Measurements from ENCODE around the gene CREB5. TPM values are rescaled to one million over a fixed set of nuclear protein-coding genes. Genes with fewer than 3 reads are reported as not detected.

CREB5 gene
- total RNA-seq, 4 donors from 2014 or later = 7.8 to 29.9 (median 12.9) TPM

DNA sequence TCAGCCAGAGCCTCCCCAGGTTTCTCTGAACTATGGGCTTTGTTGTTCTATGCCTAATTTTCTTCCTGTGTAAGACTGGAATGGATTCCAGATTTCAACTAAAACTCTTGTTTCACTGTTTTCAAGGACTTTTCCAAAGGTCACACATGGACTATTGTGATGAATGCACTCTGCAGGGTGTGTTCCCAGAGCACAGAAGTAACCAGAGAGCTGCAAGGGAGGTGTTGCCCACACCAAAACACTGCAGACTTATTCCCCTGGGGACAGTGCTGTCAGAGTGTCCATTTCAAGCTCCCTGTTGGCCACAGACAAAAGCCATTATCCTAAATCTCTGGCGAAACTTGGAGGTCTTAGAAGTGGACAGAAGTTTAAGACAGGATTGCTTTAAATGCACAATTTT is 314.2 kb downstream of the CREB5 start:
- H3K4me3 ChIP-seq = no peak overlapping the region
- no peaks in the 10 kb centered on the region for H3K27me3 ChIP-seq
- H3K4me1 ChIP-seq = peaks cover 0 to 45% (median 19%) of the 10 kb centered on the region in 3 donors
- H3K9me3 ChIP-seq = no peaks in the 10 kb centered on the region
- no peak for ATAC-seq
- H3K27ac ChIP-seq = no peak overlapping the region
- TF ChIP-seq POLR2A (IDR thresholded peaks at IDR 0.05) = no peak
- no peak for TF ChIP-seq CTCF (IDR thresholded peaks at IDR 0.05)
- H3K36me3 ChIP-seq = peaks cover 0 to 2% of the 10 kb centered on the region in 2 donors
- 50 to 60% methylated on average over 1 of the region's 1 CpG for WGBS, 2 donors (ENCODE audit: low coverage in 1 of 2)

- peaks cover 0 to 63% (median 19%) of the 10 kb centered on the region in 3 donors for H3K4me1 ChIP-seq
- ATAC-seq = no peak
- no peak overlapping the region for H3K4me3 ChIP-seq
- no peaks in the 10 kb centered on the region for H3K9me3 ChIP-seq
- no peak for TF ChIP-seq EP300 (IDR thresholded peaks at IDR 0.05)
- TF ChIP-seq POLR2A (IDR thresholded peaks at IDR 0.05) = no peak
- no peak for TF ChIP-seq CTCF (IDR thresholded peaks at IDR 0.05)
- no peak for TF ChIP-seq POLR2AphosphoS5 (IDR thresholded peaks at IDR 0.05)
- no peaks in the 10 kb centered on the region for H3K27me3 ChIP-seq
- H3K27ac ChIP-seq = peak overlapping the region in 1 of 4 donors; percentile 0
- 75 to 83% methylated on average over 2 to 7 of the region's 8 CpGs for whole genome bisulfite sequencing, 2 donors (ENCODE audit: low coverage in 1 of 2)
- H3K36me3 ChIP-seq = peaks cover 0 to 2% of the 10 kb centered on the region in 2 donors
These were observed 317.0 kb downstream of the CREB5 start for GRCh38 chr7:28729281-28729680.

DNA sequence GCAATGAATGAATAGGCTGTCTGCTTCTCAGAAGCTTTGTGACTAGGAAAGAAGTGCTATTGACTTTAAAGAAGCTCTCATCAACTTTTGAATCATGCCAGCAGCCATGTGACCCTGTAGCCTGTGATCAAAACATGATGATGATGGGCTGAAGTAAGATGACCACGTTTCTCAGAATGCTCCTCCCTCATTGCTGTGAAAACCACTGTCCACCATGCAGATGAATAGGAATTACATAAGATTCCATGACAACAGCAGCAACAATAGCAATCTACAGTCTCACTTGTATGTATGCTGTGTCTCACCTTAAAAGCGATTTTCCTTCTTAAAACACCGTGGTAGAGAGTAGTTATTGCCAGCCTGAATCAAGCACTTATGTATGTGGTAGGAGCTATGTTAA is 317.4 kb downstream of the CREB5 start:
- TF ChIP-seq CTCF (IDR thresholded peaks at IDR 0.05) (no peak), EP300 (IDR thresholded peaks at IDR 0.05) (no peak), POLR2AphosphoS5 (IDR thresholded peaks at IDR 0.05) (no peak)
- no peaks in the 10 kb centered on the region for H3K27me3 ChIP-seq
- no peak overlapping the region for H3K4me3 ChIP-seq
- 49 to 73% methylated on average over 3 of the region's 3 CpGs for WGBS, 2 donors (ENCODE audit: low coverage in 1 of 2)
- no peaks in the 10 kb centered on the region for H3K36me3 ChIP-seq
- no peaks in the 10 kb centered on the region for H3K9me3 ChIP-seq
- peak overlapping the region in 1 of 4 donors; percentile 0 for H3K27ac ChIP-seq
- H3K4me1 ChIP-seq = peaks cover 0 to 58% (median 19%) of the 10 kb centered on the region in 3 donors
- ATAC-seq = no peak

GRCh38 chr7:28731092-28731658 is 318.9 kb downstream of the CREB5 start:
- Histone ChIP-seq H3K27ac (peak overlapping the region; percentile 64 to 73 (median 67)), H3K27me3 (no peaks in the 10 kb centered on the region), H3K9me3 (no peaks in the 10 kb centered on the region), H3K4me1 (peaks cover 0 to 44% (median 14%) of the 10 kb centered on the region in 3 donors), H3K36me3 (no peaks in the 10 kb centered on the region), H3K4me3 (no peak overlapping the region)
- 26 to 50% methylated on average over 5 of the region's 5 CpGs for WGBS, 2 donors (ENCODE audit: low coverage in 1 of 2)
- no peak for ATAC-seq
- no peak for TF ChIP-seq POLR2AphosphoS5 (IDR thresholded peaks at IDR 0.05)

- peak; percentile 79 for ATAC-seq
- no peak for TF ChIP-seq POLR2A (IDR thresholded peaks at IDR 0.05)
- TF ChIP-seq CTCF (IDR thresholded peaks at IDR 0.05) = no peak
- no peak for TF ChIP-seq EP300 (IDR thresholded peaks at IDR 0.05)
- no peak for TF ChIP-seq POLR2AphosphoS5 (IDR thresholded peaks at IDR 0.05)
- Histone ChIP-seq H3K27me3 (no peaks in the 10 kb centered on the region), H3K9me3 (no peaks in the 10 kb centered on the region), H3K27ac (peak overlapping the region; percentile 64 to 73 (median 67)), H3K4me3 (peak overlapping the region; percentile 24 to 34), H3K4me1 (peaks cover 0 to 37% (median 14%) of the 10 kb centered on the region in 3 donors), H3K36me3 (no peaks in the 10 kb centered on the region)
- WGBS, 2 donors (ENCODE audit: low coverage in 1 of 2) = 39 to 42% methylated on average over 10 to 11 of the region's 11 CpGs
These were observed 320.0 kb downstream of the CREB5 start for GRCh38 chr7:28732071-28732869.
